Suppressor macrophage (primary cell): ENCODE measurements around the gene IER2.
"Not testable (repeated sequence)": the region's sequence is repeated elsewhere in the genome, so short reads cannot be mapped to it uniquely, and the experiment has no call there.

Source experiments
- DNase-seq, 4 experiments: peaks; one replicate each; pipeline ENCODE4 v3.0.0-alpha.2; 2020 to 2022

The IER2 gene

DNA sequence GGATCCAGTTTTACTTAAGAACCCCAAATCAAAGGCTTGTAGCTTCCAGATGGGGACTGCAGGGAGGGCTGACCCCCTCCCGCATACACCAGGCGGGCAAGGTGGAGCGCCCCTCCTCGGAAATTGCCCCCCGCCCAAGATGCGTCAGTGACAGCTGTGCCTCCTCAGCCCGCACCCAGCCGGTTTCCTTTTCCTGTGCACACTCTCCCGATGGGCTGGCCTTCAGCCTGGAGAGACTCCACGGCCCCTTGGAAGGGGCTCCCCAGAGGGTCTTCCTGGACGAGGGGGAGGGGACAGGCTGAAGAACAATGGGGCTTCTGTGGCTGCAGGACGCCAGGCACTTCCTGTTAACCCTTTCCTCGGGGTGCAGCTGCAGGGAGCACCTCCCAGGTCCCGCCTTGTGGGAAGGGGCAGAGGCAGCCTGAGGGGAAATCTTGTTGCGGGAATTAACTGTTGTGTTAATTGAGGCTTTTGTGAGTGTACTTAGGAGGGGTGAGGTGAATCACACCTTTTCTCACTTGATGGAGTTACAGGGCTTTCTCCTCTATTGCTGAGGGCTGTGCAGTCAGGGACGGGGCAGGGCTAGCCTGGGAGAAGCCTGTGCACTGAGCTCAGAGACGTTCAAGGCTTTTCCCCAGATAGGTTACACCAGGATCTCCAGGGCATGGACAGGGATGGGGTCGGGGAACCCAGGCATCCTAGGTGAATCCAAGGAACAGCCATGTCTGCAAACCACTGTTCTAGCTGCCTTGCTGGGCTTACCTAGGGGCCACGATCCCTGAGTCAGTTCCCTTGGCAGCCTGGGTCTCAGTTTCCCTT is 14.3 kb downstream of the IER2 start:
- DNase-seq, result no peak

DNA sequence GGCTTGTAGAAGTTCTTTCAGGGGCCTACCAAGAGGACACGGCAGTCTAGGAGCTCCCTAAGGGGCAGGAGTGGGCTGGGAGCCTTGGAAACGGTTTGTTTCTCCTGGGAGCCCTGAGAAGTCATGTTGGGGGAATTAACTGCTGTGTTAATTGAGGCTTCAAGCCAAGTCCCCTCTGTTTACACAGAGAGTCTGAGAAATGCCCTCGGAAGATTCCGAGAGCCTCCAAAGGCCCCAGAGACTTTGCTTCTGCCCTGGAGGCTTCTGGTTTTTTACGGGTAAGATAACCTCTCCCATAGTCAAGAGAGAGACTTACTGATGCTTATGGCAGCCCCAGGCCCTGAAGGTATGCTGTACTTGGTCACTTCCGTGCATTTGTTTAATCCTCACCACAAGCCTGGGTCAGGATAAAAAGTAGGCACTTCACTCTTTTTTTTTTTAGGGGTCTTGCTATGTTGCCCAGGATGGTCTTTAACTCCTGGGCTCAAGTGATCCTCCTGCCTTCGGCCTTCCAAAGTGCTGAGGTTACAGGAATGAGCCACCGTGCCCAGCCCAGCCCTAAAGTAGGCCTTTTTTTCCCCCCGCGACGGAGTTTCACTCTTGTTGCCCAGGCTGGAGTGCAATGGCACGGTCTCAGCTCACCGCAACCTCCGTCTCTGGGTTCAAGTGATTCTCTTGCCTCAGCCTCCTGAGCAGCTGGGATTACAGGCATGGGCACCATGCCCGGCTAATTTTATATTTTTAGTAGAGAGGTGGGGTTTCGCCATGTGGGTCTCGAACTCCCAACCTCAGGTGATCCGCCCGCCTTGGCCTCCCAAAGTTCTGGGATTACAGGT is 15.2 kb downstream of the IER2 start:
- DNase-seq, result no peak

DNA sequence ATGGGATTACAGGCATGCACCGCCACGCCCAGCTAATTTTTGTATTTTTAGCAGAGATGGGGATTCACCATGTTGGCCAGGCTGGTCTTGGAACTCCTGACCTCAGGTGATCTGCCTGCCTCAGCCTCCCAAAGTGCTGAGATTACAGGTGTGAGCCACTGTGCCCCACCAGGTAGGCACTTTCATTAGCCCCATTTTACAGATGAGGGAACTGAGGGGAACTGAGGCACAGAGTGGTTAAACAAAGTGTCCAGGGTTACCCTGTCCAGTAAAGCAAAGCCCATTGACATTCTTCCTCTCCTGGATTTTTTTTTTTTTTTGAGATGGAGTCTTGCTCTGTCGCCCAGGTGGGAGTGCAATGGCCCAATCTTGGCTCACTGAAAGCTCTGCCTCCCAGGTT is 15.9 kb downstream of the IER2 start:
- DNase-seq, result not testable (repeated sequence)

DNA sequence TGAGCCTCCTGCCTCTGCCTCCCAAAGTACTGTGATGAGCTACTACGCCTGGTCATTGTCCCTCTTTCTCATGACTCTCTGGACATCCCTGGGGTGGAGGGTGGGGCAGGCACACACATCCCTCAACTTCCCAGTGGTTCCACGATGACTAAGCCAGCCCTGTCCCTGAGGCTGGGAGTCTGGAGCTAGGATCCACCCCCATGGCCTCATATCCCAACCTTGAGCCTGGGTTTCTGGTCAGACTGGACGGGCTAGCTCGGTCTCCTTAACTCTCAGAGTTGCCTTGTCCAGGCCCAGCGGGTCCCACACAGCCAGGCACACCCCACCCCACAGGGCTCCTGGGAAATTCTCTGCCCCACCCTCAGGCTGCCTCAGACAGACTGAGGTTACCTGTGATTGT is 19.6 kb downstream of the IER2 start:
- DNase-seq, result no peak

DNA sequence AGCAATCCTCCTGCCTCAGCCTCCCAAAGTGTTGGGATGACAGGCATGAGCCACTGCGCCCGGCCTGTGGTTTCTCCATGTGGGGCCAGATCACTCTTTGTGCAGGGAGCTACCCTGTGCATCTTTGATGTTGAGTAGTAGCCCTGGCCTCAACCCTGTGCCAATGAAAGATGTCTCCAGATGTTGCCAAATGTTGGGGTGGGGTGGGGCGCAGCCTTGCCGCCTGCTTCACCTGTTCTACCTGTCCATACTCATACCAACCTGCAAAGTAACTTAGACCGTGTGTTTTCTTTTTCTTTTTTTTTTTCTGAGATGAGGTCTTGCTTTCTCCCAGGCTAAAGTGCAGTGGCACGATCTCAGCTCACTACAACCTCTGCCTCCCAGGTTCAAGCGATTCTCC is 20.9 kb downstream of the IER2 start:
- DNase-seq, result no peak

DNA sequence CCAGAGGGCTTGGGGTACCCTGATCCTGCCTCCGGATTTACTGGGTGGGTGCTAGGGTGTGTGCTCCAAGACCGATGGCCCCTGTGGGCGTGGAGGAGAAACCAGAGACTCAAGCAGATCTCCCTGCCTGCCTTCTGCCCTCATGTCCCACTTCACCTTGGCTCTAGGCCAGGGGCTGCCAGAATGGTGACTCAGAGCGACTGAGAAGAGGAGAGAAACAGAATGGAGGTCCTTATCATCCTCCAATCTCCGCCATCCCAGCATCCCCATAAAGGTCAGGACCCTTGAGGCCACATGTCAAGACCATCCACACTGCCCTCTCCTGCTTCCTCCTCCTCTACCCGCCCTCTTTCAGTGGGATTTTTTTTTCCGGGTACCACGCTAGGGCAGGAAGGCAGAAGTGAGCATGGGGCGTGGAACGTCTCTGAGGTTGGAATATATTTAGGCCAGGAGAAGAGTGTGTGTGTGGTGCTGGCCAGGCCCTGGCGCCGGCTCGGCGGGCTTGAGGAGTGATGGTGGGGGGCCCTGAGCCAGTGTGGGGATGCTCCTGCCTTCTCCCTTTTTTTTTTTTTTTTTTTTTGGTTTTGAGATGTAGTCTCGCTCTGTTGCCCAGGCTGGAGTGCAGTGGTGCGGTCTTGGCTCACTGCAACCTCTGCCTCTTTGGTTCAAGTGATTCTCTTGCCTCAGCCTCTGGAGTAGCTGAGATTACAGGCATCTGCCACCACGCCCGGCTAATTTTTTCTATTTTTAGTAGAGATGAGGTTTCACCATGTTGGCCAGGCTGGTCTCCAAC is 22.3 kb downstream of the IER2 start:
- peak; percentile 64 to 79 (median 76) for DNase-seq

DNA sequence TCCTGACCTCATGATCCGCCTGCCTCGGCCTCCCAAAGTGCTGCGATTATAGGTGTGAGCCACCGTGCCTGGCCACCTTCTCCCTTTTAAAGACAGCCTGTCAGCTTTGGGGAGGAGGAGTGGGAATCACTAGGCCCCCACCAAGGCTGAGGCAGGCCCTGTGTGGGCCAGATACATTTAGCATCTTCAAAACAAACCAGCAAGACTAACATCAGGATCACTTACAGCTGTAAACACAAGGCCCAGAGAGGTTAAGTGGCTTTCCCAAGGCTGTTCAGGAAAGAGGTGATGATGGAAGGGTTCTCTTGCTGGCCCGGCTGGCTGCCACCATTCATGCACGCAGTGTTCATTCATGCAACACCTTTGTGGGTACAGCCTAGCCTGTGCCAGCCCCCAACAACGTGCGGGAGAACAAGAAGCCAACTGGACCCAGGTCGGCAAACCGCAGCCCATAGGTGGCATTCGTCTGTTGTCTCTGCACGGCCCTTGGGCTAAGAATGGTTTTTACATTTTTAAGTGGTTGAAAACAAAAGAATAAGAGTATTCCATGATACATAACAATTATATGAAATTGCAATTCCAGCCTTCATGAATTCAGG is 23.0 kb downstream of the IER2 start:
- DNase-seq, result no peak

DNA sequence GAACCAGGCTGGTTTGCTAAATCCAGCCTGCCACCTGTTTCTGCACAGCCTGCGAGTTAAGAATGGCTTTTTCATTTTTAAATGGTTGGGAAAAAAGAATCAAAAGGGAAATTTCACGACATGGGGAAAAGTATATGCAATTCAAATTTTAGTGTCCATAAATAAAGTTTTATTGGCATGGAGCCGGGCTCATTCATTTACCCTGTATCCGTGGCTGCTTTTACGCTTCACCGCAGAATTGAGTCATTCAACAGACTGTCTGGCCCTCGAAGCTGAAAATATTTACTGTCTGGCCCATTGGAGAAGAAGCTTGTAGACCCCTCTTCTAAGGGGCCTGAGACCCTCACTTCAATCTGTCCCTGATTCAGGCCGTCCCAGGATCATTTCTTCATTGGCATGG is 26.1 kb downstream of the IER2 start:
- DNase-seq, result no peak

DNA sequence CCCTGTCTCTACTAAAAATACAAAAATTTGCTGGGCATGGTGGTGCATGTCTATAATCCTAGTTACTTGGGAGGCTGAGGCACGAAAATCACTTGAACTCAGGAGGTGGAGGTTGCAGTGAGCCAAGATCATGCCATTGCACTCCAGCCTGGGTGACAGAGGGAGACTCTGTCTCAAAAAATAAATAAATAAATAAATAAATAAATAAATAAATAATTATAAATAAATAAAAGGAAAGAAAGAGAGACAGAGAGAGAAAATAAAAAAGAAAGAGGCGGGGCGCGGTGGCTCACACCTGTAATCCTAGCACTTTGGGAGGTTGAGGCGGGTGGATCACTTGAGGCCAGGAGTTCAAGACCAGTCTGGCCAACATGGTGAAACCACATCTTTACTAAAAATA is 27.4 kb downstream of the IER2 start:
- not testable (repeated sequence) for DNase-seq

DNA sequence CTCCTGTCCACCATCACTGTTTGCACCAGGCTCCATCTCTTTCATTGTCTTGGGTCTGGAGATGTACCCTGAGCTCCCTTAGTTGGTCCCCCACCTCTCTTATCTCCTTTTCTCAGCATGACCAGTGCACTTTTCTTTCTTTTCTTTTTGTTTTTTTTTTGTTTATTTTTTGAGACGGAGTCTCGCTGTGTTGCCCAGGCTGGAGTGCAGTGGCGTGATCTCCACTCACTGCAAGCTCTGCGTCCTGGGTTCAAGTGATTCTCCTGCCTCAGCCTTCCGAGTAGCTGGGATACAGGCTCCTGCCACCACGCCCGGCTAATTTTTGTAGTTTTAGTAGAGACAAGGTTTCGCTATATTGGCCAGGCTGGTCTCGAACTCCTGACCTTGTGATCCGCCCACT is 28.1 kb downstream of the IER2 start:
- not testable (repeated sequence) for DNase-seq

DNA sequence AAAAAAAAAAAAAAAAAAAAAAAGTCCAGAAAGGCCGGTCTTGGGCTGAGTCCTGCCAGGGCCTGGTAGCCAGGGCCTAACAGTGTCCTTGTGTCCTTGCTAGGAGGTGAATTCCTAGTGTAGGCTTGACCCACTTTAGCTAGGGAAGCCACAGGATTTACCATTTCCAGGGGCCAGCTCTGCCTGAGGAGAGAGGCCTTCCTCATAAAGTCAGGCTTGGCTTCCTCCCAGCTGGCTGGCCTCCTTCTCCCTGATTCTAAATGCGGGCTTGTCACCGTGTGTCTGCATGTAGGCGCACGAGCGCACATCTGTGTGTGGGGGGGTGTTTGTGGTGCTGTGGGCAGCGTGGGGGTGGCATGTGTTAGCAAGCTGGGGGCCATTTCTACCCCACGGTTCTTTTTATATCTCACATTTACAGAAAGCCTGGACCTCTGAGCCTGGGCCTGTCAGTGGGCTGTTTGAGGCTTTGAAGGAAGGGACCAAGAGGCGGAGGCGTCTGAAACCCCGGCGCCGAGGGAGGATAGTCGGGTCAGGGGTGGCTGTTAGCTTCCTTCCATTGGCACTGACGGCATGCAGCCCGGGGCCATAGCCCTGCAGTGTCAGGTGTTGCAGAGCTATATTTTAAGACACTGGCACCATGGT is 31.7 kb downstream of the IER2 start:
- peak; percentile 60 to 76 (median 74) for DNase-seq

DNA sequence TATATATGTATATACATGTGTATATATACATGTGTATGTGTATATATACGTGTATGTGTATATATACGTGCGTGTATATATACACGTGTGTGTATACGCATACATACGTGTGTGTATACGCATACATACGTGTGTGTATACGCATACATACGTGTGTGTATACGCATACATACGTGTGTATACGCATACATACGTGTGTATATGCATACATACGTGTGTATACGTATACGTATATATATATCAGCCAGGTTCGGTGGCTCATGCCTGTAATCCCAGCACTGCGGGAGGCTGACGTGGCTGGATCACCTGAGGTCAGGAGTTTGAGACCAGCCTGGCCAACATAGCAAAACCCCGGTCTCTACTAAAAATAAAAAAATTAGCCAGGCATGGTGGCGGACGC is 34.7 kb downstream of the IER2 start:
- DNase-seq, result not testable (repeated sequence)

DNA sequence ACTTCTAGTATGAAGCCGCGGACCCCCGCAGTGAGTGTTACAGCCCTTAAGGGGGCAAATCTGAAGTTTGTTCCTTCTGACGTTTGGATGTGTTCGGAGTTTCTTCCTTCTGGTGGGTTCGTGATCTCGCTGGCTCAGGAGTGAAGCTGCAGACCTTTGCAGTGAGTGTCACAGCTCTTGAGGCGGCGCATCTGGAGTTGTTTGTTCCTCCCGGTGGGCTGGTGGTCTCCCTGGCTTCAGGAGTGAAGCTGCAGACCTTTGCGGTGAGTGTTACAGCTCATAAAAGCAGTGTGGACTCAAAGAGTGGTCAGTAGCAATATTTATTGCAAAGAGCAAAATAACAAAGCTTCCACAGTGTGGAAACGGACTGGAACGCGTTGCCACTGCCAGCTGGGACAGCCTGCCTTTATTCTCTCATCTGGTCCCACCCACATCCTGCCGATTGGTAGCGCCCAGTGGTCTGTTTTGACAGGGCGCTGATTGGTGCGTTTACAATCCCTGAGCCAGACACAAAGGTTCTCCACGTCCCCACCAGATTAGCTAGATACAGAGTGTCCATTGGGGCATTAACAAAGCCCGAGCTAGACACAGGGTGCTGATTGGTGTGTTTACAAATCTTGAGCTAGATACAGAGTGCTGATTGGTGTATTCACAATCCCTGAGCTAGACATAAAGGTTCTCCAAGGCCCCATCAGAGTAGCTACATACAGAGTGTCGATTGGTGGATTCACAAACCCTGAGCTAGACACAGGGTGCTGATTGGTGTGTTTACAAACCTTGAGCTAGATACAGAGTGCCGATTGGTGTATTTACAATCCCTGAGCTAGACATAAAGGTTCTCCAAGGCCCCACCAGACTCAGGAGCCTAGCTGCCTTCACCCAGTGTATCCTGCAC is 35.8 kb downstream of the IER2 start:
- DNase-seq, result not testable (repeated sequence)

DNA sequence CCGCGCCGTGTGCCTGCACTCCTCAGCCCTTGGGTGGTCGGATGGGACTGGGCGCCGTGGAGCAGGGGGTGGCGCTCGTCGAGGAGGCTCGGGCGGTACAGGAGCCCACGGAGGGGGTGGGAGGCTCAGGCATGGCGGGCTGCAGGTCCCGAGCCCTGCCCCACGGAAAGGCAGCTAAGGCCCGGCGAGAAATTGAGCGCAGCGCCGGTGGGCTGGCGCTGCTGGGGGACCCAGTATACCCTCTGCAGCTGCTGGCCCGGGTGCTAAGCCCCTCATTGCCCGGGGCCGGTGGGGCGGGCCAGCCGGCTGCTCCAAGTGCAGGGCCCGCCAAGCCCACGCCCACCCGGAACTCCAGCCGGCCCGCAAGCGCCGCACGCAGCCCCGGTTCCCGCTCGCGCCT is 36.5 kb downstream of the IER2 start:
- DNase-seq, result not testable (repeated sequence)

DNA sequence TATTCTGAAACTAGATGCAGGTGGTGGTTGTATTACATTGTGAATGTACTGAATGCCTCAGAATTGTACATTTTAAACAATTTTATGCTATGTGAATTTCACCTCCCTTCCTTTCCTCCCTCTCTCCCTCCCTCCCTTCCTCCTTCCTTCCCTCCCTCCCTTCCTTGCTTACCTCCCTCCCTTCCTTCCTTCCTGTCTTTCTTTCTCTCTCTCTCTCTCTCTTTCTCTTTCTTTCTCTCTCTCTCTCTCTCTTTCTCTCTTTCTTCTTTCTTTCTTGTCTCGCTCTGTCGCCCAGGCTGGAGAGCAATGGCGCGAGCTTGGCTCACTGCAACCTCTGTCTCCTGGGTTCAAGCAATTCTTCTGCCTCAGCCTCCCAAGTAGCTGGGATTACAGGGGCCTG is 37.2 kb downstream of the IER2 start:
- no peak for DNase-seq

DNA sequence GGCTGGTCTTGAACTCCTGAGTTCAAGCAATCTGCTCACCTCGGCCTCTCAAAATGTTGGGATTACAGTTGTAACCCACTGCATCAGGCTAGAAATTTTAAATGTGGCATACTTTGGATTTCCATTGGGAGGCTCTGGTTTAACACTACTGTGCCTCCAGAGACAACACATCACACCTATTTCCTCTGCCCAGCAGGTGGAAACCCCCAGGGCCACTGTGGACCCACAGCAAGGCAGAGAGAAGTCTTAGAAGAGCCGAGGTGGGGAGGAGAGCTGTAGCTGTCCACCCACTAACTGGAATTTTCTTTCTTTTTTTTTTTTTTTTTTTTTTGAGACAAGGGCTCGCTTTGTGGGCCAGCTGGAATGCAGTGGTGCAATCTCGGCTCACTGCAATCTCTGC is 39.4 kb downstream of the IER2 start:
- no peak for DNase-seq

DNA sequence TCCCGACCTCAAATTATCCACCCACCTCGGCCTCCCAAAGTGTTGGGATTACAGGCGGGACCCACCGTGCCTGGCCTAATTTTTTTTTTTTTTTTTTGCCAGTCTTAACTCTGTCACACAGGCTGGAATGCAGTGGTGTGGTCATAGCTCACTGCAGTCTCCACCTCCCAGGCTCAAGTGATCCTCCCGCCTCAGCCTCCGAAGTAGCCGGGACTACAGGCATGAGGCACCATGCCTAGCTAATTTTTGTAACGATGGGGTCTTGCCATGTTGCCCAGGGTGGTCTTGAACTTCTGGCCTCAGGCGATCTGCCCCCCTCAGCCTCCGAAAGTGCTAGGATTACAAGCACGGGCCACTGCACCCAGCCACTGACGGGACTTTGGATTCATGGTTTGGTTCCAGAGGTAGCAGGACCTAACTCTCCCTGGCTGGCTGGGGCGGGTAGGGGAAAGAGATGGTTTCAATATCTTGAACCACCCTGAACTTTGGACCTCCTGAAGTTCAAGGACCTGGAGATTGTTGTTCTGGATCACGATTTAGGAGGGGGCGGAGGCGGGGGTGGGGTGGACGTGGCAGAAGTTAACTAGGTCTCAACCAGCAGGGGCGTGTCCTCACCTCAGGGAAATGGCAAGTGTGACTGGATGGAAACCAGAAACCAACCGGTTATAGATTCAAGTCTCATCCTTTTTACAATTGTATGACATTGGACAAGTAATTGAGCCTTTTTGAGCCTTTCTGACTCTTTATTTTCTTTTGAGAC is 40.8 kb downstream of the IER2 start:
- no peak for DNase-seq

DNA sequence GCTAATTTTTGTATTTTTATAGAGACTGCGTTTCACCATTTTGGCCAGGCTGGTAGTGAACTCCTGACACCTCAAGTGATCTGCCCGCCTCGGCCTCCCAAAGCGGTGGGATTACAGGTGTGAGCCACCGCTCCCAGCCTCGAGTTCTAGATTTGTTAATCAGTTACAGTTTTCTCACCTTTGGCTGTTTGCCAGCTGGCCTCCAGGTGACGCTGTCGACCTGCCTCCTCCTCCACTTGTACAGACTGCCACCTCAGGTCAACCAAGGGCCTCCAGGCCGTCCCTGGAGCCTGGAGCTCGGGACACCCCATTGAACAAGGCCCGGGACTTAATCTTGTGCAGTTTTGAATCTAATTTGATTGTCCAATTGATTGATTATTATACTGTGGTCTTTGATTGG is 45.5 kb downstream of the IER2 start:
- peak in 3 of 4 experiments; percentile 21 to 53 (median 21) for DNase-seq

DNA sequence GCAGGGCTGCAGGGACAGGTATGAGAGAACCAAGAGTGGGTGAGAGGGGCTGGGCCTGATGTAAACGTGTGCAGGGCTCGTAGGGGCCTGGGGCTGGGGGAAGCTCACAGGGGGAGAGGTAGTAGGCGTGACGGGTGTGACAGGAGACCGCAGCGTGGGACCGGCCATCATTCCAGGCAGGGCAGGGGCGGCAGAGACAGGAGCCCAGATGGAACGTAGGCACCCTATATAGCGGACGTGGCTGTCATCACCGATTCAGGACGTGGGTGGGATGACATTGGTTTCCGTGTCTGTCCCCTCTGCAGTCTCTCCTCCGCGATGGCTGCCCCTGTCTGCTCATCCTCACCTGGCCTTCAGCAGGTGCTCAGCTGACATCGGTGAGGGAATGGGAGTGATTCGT is 48.4 kb downstream of the IER2 start:
- DNase-seq, result no peak

DNA sequence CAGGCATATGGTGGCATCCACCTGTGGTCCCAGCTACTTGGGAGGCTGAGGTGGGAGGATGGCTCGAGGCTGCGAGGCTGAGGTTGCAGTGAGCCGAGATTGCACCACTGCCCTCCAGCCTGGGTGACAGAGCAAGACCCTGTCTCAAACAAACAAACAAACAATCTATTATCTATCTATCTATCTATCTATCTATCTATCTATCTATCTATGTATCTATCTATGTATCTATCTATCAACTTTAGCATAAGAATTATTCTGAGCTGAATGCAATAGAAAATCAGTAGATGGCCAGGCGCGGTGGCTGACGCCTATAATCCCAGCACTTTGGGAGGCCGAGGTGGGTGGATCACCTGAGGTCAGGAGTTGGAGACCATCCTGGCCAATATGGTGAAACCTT is 51.9 kb downstream of the IER2 start:
- DNase-seq, result not testable (repeated sequence)
